Measurements from ENCODE around the gene PTGR3. TPM values are rescaled to one million over a fixed set of nuclear protein-coding genes. Genes with fewer than 3 reads are reported as not detected.

Gene PTGR3
- total RNA-seq, 3 donors from 2014 or later (not counting 1 experiment from before 2014, with no cell fraction given) = 27.4 to 29.4 (median 28.5) TPM

GRCh38 chr18:75206452-75207309 is 2.3 kb downstream of the PTGR3 start:
- Mint-ChIP-seq H3K36me3 (peaks cover 7% of the 10 kb centered on the region), H3K27me3 (ENCODE audit: low read depth in 2 of 2) (peaks cover 3 to 12% of the 10 kb centered on the region in 2 donors), H3K27ac (peak overlapping the region; percentile 51 to 95), H3K9me3 (no peaks in the 10 kb centered on the region), H3K4me1 (peaks cover 42 to 51% of the 10 kb centered on the region in 2 donors), H3K4me3 (peak overlapping the region; percentile 97)
- Histone ChIP-seq H3K9me3 (ENCODE audit: control insufficient read depth, insufficient read depth, low read length) (no peaks in the 10 kb centered on the region), H3K36me3 (ENCODE audit: control insufficient read depth, insufficient read depth, low read length) (peaks cover under 1% of the 10 kb centered on the region), H3K4me3 (ENCODE audit: low read length) (no peak overlapping the region), H3K27me3 (ENCODE audit: control insufficient read depth, insufficient read depth, low read length) (peaks cover 3% of the 10 kb centered on the region), H3K27ac (ENCODE audit: low read length) (no peak overlapping the region), H3K4me1 (ENCODE audit: control insufficient read depth, insufficient read depth, low read length) (peaks cover 37% of the 10 kb centered on the region)
- no peak for ATAC-seq
- WGBS (ENCODE audit: insufficient coverage) = 93% methylated on average over 12 of the region's 14 CpGs
- DNase-seq = no peak
- intact Hi-C loops (cut with micrococcal nuclease) = loop anchor here (10.0 kb wide), 1 partner anchor 158 kb away; no protein-coding TSS in a partner anchor
- TF ChIP-seq CTCF (IDR thresholded peaks at IDR 0.05) = no peak

- Mint-ChIP-seq H3K4me1 (peaks cover 37 to 46% of the 10 kb centered on the region in 2 donors), H3K27ac (peak overlapping the region in 1 of 2 donors; percentile 51), H3K36me3 (peaks cover 4% of the 10 kb centered on the region), H3K9me3 (no peaks in the 10 kb centered on the region), H3K4me3 (peak overlapping the region; percentile 82), H3K27me3 (ENCODE audit: low read depth in 2 of 2) (peaks cover 3 to 12% of the 10 kb centered on the region in 2 donors)
- DNase-seq (no peak), ATAC-seq (no peak)
- no peaks in the 10 kb centered on the region for H3K9me3 ChIP-seq (ENCODE audit: control insufficient read depth, insufficient read depth, low read length)
- intact Hi-C loops (cut with micrococcal nuclease) = loop anchor here (10.0 kb wide), 1 partner anchor 159 kb away; no protein-coding TSS in a partner anchor
- 83% methylated on average over 15 of the region's 16 CpGs for WGBS (ENCODE audit: insufficient coverage)
- no peak overlapping the region for H3K4me3 ChIP-seq (ENCODE audit: low read length)
- H3K27me3 ChIP-seq (ENCODE audit: control insufficient read depth, insufficient read depth, low read length) = peaks cover 3% of the 10 kb centered on the region
- no peak overlapping the region for H3K27ac ChIP-seq (ENCODE audit: low read length)
- TF ChIP-seq CTCF (IDR thresholded peaks at IDR 0.05) = no peak
- H3K4me1 ChIP-seq (ENCODE audit: control insufficient read depth, insufficient read depth, low read length) = peaks cover 37% of the 10 kb centered on the region
- H3K36me3 ChIP-seq (ENCODE audit: control insufficient read depth, insufficient read depth, low read length) = peaks cover 4% of the 10 kb centered on the region
Measured at GRCh38 chr18:75205514-75206132, 3.3 kb downstream of the PTGR3 start.

- Mint-ChIP-seq H3K4me1 (peaks cover 34 to 44% of the 10 kb centered on the region in 2 donors), H3K36me3 (peaks cover 2% of the 10 kb centered on the region), H3K9me3 (no peaks in the 10 kb centered on the region), H3K4me3 (peak overlapping the region; percentile 82), H3K27ac (peak overlapping the region; percentile 51 to 62), H3K27me3 (ENCODE audit: low read depth in 2 of 2) (peaks cover 3 to 12% of the 10 kb centered on the region in 2 donors)
- TF ChIP-seq CTCF (IDR thresholded peaks at IDR 0.05) = no peak
- no peak overlapping the region for H3K4me3 ChIP-seq (ENCODE audit: low read length)
- peaks cover 10% of the 10 kb centered on the region for H3K36me3 ChIP-seq (ENCODE audit: control insufficient read depth, insufficient read depth, low read length)
- H3K27ac ChIP-seq (ENCODE audit: low read length) = no peak overlapping the region
- peak; percentile 23 to 33 for DNase-seq
- 34% methylated on average over 75 of the region's 75 CpGs for WGBS (ENCODE audit: insufficient coverage)
- no peaks in the 10 kb centered on the region for H3K9me3 ChIP-seq (ENCODE audit: control insufficient read depth, insufficient read depth, low read length)
- ATAC-seq = no peak
- intact Hi-C loops (cut with micrococcal nuclease) = loop anchor here (10.0 kb wide), 1 partner anchor 160 kb away; no protein-coding TSS in a partner anchor
- H3K27me3 ChIP-seq (ENCODE audit: control insufficient read depth, insufficient read depth, low read length) = peaks cover 3% of the 10 kb centered on the region
- H3K4me1 ChIP-seq (ENCODE audit: control insufficient read depth, insufficient read depth, low read length) = peaks cover 34% of the 10 kb centered on the region
Measured at GRCh38 chr18:75204732-75205513, 4.0 kb downstream of the PTGR3 start.
